ENCODE measurements around the gene KCTD16.

Gene KCTD16

DNA sequence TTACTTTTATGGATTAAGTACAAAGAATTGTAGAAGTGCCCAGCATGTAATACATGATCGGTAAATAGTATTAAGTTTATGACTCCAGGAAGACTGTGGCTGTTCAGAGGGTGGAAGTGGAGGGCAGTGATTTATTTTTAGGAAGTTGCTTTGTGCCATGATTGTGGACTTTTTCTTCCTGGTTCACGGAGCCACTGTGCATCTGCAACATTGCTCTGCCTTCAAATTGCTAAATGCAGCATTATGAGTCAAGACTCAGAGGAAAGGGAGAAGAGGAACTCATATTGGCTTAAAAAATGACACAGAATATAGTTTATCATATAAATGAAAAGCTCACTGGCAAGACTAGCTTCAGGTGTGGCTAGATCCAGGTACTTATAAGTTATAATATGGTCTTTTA lies 301.5 kb downstream of the KCTD16 start:
- no peak for DNase-seq

DNA sequence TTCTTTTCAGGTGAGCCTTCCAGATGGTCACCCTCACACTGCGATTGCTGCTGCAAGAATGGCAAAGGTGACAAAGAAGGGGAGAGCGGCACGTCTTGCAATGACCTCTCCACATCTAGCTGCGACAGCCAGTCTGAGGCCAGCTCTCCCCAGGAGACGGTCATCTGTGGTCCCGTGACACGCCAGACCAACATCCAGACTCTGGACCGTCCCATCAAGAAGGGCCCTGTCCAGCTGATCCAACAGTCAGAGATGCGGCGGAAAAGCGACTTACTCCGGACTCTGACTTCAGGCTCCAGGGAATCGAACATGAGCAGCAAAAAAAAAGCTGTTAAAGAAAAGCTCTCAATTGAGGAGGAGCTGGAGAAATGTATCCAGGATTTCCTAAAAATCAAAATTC lies 303.0 kb downstream of the KCTD16 start:
- no peak for DNase-seq

DNA sequence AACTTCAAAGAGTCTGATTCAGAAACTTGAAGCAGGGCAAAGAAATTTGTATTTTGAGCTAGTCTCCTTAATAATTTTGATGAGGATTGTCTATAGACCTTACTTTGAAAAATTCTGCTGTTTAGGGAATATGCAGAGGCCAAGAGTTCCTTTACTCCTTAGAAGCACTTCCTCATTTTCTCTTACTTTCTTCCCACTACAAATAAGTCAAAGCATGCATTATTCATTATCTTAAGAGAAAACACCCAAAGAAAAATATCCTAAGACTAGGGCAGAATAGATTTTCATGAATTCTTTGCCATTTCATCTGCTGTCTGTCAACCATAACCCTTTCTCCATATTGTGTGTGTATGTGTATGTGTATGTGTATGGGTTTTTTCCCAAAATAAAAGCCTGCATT lies 307.9 kb downstream of the KCTD16 start:
- no peak for DNase-seq

DNA sequence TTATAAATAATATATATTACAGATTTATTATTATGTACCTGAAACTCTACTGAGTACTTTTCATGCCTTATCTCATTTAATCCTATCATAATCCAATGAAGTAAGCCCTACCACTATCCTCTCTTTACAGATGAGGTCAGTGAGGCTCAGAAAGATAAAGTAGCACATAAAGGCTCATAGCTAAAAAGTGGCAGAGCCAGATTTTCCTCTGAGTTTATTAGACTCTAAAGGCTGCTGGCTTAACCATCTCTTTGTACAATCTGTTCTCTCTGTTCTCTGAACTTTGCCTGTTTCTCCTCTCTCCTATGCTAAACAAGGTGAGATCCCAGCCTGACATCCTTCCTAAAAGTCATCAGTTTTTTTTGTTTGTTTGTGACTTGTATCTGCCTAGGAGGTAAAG lies 311.2 kb downstream of the KCTD16 start:
- no peak for DNase-seq

DNA sequence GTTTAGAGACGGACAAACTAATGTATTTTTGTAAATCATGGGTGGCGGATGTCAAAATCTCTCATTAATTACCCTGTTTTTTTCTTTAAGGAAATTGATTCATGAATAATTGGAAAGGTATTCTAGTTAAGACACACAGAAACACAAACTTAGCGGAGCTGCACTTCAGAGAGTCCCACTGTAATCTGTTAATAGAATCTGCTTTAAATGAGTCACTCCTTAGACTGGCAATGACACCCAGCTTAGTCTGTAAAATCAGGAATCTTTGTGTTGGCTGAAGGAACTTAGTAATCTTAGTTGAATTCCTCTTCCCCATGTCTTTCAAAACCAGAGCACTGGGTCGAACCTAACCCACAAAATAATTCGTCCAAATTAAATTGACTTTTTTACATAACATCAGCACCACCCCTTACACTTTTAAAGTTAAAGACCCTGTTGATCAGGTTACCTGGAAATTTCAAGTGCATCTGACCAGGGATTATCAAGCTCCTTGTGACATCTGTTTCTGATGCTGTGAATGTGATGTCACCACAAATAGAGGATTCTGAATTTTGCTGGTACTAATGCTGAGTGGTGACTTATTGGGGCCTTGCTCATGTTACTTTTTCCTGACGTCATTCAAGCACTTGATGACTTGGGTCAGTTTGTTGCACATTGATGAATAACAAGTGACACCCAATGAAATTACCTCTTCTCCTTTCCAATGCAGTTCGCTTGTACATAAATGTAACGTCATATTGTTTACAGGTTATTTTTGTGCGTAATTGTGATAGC lies 313.6 kb downstream of the KCTD16 start:
- DNase-seq: no peak

DNA sequence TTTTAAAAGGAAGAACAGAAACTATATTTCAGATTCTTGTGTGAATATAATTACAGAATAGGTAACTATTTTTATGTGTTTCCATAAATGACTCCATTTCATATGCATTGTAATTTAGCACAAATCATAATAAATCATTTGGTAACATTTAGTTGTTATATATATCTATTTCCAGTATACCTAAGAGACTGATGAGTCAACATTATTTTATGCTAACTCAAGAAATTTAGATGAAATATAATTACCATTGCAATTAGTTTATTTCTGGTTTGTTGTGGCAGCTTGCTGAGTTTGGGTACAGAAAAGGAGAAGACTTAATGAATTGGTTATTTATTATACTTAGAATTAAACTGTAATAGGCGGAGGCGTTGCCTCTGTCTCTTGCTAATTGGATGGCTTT lies 314.9 kb downstream of the KCTD16 start:
- DNase-seq: no peak

DNA sequence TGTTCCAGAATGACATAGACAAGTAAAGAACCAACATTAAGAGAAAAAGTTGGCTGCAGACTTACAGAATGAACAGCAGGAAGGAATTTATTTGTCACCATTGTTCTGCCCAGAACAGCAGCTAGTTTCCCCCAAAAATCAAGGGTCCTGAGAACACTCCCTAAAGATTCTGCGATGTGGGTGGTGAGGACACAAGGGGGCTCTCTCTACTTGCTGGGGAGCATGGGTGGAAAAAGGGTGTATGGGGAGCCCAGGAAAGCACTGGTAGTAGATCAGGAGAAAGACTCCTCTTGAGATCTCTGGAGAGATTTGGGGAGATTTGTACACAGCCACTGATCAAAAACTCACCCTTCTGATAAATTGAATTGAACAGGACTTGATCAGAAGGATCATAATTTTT lies 316.5 kb downstream of the KCTD16 start:
- DNase-seq: no peak

DNA sequence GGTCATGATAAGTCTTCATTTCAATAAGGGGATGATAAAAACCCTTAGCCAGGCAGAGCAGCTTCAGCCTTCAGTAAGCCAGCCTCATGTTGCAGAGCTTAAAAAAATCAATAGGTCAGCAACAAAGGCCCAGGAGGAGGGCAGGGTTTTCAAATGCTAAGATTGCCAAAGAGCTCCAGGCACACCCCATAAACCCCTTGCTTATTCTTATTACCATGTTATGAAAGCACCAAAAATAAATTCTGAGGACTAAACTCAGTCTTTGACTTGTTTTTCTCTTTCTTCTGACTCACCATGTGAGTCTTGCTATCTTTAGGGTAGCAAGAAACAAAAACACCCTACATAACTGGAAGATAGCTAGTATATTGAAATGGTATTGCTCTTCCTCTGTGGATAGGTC lies 317.1 kb downstream of the KCTD16 start:
- no peak for DNase-seq

DNA sequence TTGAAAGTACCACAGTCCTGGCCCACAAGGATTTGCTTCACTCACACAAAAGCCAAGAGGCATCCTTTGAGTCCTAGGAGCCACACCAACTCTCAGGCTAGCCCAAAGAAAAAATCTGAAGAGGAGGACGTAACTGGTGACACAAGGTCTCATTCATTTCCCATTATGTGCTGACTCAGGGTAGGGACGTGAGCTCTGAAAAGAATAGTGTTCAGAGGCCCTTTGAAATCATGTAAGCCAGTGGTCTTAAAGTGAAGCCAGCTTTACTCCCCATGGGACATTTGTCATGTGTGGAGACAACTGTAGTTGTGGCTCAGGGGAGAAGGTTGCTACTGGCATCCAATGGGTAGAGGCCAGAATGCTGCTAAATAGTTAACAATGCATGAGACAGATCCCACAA lies 332.4 kb downstream of the KCTD16 start:
- no peak for DNase-seq

DNA sequence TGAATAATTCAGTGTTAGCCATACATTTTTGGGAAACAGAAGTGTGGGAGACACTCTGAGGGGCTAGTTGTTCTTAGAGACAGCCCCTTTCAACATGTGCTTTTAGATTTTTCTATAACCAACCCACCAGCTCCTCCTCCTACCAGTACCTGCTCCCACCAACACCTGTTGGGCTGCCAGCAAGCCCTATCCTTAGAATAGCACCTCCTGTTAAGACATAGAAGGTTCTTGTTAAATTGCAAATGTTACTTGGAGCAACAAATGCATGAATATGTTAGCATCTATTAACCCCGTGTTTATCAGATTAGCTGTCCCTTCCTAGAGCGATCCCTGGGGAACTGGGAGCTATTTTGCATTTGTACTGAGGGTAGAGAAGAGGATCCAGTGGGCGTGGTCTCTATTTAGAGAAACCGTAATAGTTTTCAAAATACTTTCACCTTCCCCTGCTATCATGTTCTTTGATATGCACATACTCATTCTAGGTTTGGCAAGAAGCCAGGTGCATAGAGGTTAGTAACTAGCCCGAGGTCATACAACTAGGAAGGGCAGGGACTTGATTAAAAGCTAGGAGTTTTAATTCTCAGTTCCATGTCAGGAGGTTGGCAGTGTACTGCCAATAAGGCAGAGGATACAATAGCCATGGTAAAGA lies 334.4 kb downstream of the KCTD16 start:
- no peak for DNase-seq

DNA sequence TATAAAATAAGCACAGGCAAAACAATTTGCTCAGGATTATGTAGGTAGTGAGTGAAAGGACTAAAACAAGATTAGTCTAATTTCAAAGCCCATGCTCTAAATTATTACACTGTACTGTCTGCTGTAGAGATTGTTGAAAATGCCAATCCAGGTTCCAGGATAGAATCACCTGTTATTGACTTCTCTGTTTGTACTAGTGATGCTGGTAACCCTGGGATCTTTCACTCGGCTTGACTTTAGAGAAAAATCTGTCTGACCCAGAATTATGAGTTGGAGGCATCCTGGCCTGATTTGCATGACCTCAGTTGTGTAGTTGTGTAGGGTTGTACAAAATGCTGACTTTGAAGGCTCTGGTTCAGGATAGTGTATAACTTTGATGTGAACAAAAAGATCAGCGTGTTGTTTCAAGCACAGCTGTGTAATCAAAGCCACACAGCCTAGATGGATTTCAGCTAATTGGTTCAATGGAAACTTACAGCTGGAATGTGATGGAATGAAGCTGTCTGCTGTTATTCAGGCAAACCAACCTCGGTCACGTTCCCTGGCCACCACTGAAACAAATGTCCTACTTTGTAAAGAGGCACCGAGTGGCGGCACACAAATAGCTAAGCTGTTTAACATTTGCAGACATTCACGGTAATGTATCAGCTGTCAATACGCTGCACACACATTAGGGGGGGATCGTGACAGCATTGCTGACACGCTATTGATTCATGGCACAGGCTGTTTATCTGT lies 340.3 kb downstream of the KCTD16 start:
- no peak for DNase-seq

DNA sequence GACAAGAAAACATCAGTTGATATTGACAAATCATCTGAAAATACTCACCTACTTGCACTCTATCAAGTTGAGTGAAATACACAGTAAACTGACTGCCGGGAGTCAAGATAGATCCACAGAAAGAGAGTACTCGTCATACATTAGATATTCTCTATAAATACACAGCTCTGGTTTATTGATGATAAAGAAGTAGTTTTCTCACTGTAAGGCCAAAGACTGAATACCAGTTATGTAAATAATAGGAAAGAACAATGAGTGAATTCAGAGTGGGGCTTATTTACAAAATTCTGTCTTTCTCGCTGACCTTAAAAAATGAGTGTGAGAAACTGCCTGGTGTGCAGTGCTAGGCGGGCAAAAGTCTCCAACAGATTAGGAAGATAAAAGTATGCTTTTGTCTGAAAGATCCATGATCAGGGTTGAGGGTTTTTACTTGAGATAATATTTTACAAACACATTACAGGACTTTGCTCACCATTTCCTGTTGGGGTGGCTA lies 341.0 kb downstream of the KCTD16 start:
- DNase-seq: no peak

DNA sequence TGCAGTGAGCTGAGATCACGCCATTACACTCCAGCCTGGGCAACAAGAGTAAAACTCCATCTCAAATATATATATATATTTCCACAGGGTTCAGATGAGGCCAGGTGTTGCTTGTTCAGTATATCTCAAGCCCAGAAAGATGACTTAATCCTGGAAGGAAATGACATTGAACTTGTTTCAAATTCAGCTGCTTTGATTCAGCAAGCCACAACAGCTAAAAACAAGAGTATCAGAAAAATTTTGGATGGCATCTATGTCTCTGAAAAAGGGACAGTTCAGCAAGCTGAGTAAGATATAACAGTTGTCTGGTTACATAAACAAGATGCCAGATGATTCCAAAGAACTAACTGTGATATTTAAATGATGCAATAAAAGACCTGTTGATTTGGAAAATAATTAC lies 352.0 kb downstream of the KCTD16 start:
- DNase-seq: no peak

DNA sequence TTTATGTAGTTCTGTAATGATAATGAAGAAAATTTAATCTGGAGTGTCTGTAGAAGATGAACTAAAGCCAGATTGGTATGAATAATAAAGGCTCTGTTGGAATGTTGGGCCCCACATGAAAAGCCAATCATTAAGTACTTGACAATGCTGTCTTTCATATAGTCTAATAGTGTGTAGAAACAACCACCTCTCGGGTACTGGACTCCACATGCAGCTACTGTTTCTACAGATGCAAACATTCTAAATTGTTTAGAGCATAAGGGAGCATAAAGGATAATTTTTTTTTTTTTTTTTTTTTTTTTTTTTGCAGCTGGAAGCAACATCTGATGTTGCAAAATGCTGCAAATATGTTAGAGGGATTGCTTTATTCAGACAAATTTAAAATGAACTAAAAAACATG lies 354.3 kb downstream of the KCTD16 start:
- no peak for DNase-seq

DNA sequence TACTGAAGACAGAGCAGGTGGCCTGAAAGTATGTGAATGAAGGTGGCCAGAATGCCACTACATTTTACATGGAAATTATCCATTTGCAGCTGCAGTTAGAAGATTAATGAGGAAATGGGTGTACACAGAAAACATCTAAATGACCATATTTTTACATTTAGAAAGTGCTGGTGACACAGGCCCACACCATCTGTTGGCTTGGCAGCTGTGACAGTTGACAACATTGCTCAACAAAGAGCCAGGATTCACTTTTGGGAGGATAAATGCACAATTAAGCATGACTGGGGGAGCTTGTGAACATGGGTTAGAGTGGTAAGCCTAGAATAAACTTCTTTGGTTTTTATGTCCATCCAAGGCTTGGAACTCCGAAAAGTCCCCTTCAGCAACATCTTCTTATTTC lies 360.5 kb downstream of the KCTD16 start:
- DNase-seq: no peak
